Neural progenitor cell (in vitro differentiated cells): ENCODE measurements around the gene PIGP.
A peak's percentile ranks its signal among the peaks of the same experiment; 100 is the strongest.

Experiments
- EZH2 ChIP-seq: fragments of 200-600 bp; sonication (generic); IDR thresholded peaks from 2 replicates; pipeline ENCODE4 v1.6.1; 2017; ENCODE audit warnings: antibody characterized with exemption, mild to moderate bottlenecking, moderate library complexity
- TF ChIP-seq, protein P1 (sequence below): fragments of 200-600 bp; sonication (generic); IDR thresholded peaks from 2 replicates; pipeline ENCODE4 v1.5.1; 2017; ENCODE audit warnings: antibody characterized with exemption, mild to moderate bottlenecking

DNA sequence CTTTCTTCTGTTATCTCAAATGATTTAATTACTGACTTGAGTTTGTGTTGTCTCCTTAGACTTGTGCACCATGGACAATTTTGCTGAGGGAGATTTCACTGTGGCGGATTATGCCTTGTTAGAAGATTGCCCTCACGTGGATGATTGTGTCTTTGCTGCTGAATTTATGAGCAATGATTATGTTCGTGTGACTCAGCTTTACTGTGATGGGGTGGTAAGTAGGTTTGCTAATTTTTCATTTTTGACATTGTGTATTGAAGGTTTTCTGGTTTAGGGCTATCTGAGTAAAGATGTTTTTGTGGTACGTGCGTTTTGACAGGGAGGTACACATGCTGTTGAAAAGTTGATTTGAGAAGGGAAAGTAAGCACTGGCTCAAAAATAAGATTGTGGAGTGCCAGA, 14.3 kb upstream of the PIGP start:
- TF ChIP-seq, protein P1, sequence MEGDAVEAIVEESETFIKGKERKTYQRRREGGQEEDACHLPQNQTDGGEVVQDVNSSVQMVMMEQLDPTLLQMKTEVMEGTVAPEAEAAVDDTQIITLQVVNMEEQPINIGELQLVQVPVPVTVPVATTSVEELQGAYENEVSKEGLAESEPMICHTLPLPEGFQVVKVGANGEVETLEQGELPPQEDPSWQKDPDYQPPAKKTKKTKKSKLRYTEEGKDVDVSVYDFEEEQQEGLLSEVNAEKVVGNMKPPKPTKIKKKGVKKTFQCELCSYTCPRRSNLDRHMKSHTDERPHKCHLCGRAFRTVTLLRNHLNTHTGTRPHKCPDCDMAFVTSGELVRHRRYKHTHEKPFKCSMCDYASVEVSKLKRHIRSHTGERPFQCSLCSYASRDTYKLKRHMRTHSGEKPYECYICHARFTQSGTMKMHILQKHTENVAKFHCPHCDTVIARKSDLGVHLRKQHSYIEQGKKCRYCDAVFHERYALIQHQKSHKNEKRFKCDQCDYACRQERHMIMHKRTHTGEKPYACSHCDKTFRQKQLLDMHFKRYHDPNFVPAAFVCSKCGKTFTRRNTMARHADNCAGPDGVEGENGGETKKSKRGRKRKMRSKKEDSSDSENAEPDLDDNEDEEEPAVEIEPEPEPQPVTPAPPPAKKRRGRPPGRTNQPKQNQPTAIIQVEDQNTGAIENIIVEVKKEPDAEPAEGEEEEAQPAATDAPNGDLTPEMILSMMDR = peak; percentile 21
- TF ChIP-seq EZH2 = no peak
